GM18858 (cell line): ENCODE results near the gene NOL4L.

Experiments used
- ATAC-seq: cut with Tn5 transposase; IDR thresholded peaks from one replicate; pipeline ENCODE4 v1.9.1; 2021; ENCODE audit not compliant: unreplicated experiment

The NOL4L gene

DNA sequence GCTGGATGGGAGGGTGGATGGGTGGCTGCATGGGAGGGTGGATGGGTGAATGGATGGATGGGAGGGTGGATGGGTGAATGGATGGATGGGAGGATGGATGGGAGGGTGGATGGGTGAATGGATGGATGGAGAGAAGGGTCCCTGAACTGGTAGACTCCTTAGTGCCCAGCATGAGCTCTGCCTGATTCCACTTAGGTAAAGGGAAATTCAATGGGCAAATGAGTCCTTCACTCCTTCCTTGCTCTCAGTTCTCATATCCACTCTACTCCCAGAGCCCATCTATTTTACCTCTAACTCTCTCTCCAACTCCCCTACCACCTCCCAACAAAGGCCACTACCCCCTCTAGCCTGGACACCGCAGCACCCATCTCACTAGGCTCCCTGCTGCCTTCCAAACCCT is 29.2 kb upstream of the NOL4L start:
- no peak for ATAC-seq

DNA sequence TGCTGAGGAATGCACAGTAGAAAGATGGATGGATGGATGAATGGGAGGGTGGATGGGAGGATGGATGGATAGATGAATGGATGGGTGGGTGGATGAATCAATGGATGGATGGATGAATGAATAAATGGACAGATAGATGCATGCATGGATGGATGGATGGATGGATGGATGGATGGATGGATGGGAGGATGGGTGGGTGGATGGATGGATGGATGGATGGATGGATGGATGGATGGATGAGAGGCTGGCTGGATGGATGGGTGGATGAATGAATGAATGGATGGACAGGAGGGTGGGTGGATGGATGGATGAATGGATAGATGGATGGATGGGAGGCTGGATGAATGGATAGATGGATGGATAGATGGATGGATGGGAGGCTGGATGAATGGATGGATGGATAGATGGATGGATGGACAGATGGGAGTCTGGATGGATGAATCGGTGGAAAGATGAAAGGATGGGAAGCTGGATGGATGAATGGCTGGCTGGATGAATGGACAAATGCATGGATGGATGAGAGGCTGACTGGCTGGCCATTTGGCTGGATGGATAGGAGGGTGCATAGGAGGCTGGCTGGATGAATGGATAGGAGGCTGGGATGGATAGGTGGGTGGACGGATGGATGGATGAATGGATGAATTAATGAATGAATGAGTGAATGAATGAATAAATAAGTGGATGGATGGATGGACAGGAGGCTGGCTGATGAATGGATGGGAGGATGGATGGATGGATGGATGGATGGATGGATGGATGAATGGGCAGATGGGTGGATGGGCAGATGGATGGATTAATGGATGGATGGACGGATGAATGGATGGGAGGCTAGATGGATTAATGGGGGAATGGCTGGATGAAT is 28.3 kb upstream of the NOL4L start:
- no peak for ATAC-seq

- ATAC-seq: no peak
These were observed 27.4 kb upstream of the NOL4L start for GRCh38 chr20:32612351-32613191.

- ATAC-seq: no peak
These were observed 26.7 kb upstream of the NOL4L start for GRCh38 chr20:32611868-32612267.

GRCh38 chr20:32611286-32611685 is 26.2 kb upstream of the NOL4L start:
- no peak for ATAC-seq

- no peak for ATAC-seq
These were observed 25.5 kb upstream of the NOL4L start for GRCh38 chr20:32610472-32611218.

DNA sequence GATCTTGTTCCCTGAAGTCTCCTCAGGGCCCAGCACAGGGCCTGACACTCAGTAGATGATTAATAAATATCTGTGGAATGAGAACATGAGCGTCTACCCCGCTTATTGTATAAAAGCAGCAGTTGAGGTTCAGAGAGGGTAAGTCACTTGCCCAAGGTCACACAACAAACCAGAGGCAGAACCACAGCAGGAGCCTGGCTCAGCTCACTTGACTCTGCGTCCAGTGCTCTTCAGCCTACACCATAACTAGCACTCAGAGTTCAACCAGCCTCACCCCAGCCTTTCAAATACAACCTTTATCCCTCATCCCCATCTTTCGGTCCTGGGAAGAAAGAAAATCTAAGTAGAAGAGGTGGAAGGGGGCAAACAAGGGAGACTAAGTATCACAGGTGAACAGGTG is 24.9 kb upstream of the NOL4L start:
- ATAC-seq: no peak

DNA sequence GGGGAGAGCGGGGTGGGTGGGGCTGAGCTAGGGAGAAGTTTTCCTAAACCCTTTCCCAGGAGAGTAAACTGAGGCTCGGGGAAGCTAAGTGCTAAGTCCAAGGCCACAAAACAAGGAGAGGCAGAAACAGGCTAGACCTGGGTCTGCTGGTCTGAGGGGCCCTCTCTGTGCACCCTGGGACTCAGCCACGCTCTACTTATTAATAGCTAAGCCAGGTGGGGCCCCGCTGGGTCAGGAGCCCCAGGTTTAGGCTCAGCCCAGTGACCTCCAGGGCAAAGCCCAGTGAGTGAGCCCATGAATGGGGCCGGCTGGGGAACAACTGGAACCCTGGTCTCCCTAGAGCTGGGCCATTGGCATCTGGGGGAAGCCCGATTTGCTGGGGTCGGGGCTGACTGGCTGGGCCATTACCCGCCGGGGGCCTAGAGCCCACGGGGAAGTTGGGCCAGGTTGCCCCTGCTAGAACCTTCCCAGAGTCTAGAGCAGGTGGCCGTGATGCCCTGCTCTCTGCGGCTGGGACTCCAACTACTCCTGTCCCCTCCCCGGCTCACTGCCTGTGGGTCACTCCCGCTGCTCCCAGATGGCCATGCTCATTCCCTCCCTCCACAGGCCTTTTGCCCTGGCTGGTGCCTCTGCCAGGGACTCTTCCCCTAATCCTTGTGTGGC is 24.1 kb upstream of the NOL4L start:
- no peak for ATAC-seq

DNA sequence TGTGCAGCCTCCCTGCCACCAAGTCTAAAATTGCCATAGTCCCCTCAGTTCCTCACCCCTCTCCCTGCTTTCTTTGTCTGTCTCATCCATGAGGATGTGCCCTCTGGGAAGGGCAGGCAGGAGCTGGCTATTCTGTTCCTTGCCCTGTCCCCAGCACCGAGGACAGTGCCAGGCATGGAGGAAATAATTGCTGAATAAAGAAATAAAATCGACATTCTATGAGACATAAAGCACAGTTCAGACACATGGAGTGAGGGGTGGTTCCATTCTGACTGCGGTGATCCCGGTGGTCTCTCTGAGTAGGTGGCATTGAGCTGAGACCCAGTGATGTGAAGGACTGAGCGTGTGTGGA is 23.5 kb upstream of the NOL4L start:
- ATAC-seq: no peak

DNA sequence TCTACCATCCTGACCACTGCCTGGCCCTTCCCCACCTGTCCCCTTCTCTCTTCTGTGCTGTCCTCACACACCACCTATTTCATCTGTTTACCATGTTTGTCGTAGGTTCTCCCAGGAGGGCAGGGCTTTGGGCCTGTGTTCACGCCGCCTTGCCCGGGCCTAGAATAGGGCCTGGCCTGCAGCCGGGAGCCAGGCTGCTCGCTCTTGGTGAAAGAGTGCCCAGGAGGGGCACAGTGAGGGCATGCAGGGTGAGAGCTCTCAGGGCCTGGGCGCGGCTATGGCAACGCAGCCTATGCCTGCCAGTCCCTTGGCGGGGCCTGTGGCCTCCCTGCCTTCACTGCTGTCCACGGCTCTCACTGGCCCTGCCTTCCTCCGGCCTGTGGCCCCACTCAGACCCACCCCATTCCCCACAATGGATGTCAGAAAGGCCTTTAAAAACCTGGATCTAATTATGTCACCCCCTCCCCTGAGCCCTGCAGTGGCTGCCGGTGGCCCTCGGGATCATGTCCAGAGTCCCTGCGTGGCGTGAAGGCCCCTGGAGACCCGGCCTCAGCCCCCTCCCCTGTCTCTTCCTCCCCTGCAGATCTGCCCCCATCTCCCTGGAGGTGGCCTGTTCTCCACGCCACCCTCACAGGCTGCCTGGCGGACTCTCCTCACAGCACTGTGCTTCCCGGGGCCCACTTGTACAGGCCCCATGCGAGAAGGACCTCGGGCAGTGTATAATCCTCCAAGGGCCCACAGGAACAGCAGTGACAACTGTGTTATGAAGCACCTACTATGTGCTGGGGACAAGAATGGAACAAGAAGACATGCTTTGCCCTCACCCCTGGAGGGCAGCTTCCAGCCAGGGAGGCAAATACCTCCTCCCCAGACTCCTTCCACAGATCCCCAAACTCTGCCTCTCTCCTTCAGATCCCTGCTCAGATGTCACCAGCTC is 22.9 kb upstream of the NOL4L start:
- no peak for ATAC-seq

- no peak for ATAC-seq
These were observed 22.2 kb upstream of the NOL4L start for GRCh38 chr20:32607324-32607723.

- no peak for ATAC-seq
These were observed 21.7 kb upstream of the NOL4L start for GRCh38 chr20:32606790-32607189.

DNA sequence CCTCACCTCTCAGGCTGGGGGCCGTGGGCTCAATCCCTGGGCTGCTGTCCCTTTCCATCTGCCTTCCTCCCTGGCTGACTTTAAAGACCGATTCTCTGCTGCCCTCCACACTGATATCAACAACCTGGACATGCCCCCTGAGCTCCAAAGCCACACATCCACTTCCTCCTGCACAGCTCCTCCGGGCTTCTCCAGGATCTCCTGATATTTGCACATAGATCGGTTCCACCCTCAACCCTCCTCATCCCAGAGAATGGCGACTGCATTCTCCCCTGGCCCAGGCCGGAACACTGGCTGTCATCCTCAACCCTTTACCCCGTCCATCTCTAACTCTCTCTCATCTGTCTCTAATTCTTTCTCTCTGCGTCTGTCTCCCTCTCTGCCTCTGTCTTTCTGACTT is 21.0 kb upstream of the NOL4L start:
- ATAC-seq: no peak

DNA sequence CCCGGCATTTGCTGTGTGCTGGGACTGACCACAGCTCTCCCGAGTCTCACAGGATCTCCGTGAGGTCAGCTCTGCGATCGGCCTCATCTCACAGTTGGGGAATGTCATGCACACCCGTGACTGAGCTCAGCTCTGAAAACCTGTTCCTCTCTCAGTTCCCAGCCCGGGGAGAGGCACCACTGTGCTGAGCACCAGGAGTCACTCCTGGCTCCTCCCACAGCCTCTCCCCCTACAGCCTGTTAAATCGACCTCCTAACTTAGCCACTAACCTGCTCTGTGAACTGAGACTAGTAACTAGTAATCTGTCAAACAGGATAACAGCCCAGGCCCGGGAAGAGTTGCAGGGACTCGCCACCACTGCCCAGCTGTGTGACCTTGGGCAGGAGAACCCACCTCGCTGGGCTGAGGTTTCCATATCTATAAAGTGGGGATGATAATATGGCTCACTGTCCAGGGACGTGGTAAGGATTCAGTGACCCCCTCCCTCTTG is 20.1 kb upstream of the NOL4L start:
- no peak for ATAC-seq

- no peak for ATAC-seq
These were observed 18.1 kb upstream of the NOL4L start for GRCh38 chr20:32603046-32603726.

DNA sequence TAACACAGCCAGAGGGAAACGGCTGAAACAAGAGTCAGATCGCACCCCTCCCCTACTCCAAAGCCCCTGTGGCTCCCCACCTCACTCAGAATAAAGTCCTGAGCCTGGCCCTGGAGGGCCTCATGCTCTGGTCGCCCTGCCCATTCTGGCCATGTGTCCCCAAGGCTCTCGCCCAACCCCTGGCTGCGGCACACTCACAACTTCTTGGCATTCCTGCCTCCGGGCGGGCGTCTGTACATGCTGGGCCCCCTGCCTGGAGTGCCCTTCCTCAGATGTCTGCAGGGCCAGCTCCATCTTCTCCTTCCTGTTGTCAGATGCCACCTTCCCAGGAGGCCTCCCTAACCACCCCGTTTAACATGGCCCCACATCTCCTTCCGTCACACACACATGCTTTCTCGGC is 17.1 kb upstream of the NOL4L start:
- no peak for ATAC-seq

DNA sequence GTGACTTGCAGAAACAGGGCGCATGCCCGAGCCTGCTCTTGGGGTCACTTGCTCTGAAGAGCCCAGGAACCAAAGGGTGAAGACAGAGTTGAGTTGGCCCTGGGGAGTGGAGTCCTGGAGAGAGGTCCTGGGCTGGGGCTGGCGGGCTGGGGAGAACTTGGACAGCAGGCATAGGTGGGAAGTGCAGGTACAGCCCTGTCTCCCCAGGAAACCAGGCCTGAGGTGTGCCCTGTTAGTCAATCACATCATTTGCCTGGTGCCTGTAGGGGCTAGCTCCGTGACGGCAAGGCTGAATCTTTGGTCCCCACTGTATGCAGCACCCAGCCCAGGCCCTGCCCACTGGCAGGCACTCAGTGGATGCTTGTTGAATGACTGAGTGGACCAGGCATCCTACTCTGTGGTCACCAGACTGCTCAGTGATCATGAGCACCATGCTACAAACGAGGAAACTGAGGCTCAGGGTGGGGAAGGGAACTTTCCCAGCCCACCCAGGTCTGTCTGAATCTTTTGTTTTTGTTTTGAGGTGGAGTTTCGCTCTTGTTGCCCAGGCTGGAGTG is 15.6 kb upstream of the NOL4L start:
- no peak for ATAC-seq

- no peak for ATAC-seq
These were observed 14.7 kb upstream of the NOL4L start for GRCh38 chr20:32599783-32600340.

DNA sequence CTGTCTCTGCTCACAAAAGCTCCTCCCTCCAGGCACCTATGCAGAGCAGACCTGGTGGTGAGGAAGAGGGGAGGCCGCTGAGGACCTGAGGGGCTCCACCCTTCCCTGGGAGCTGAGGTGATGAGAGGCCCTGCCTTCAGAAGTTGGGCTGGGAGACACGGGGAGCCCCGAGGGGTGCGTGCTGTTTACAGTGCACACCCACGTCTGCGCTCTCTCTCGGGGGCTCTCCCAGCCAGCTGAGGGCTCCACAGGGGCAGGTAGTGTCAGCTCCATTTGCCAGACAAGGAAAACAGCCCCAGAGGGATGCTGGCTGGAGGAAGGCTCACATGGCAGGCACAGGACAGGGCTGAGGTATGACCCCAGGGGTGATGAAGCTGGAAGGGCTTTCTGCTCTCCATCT is 13.5 kb upstream of the NOL4L start:
- no peak for ATAC-seq
